Stimulated activated CD8-positive, alpha-beta memory T cell treated with anti-CD3 and anti-CD28 coated beads, Interleukin-4, amount 100 ng/mL, for 48 hours (primary cell): ENCODE measurements around the gene STRN4.
"Not testable (repeated sequence)": the region's sequence is repeated elsewhere in the genome, so short reads cannot be mapped to it uniquely, and the experiment has no call there.

Experiments used
- DNase-seq: peaks from one replicate; pipeline ENCODE4 v3.0.0-alpha.2; 2020

Gene STRN4

GRCh38 chr19:46773018-46773399 lies 26.8 kb upstream of the STRN4 start:
- no peak for DNase-seq

GRCh38 chr19:46772170-46773017 lies 26.1 kb upstream of the STRN4 start:
- no peak for DNase-seq

GRCh38 chr19:46768746-46769145 lies 22.5 kb upstream of the STRN4 start:
- not testable (repeated sequence) for DNase-seq

- peak; percentile 77 for DNase-seq
Observed at GRCh38 chr19:46766569-46767317, 20.5 kb upstream of the STRN4 start.

- DNase-seq = no peak
Observed at GRCh38 chr19:46764817-46765291, 18.6 kb upstream of the STRN4 start.

GRCh38 chr19:46762245-46762890 lies 16.1 kb upstream of the STRN4 start:
- DNase-seq = no peak

GRCh38 chr19:46761418-46761831 lies 15.2 kb upstream of the STRN4 start:
- DNase-seq = no peak

- DNase-seq = not testable (repeated sequence)
Observed at GRCh38 chr19:46760897-46761296, 14.6 kb upstream of the STRN4 start.

GRCh38 chr19:46760363-46760762 lies 14.1 kb upstream of the STRN4 start:
- DNase-seq = no peak

GRCh38 chr19:46759817-46760333 lies 13.6 kb upstream of the STRN4 start:
- DNase-seq = no peak

- DNase-seq = no peak
Observed at GRCh38 chr19:46759206-46759605, 13.0 kb upstream of the STRN4 start.

GRCh38 chr19:46756544-46756888 lies 10.3 kb upstream of the STRN4 start:
- no peak for DNase-seq

- no peak for DNase-seq
Observed at GRCh38 chr19:46755853-46756543, 9.7 kb upstream of the STRN4 start.

- no peak for DNase-seq
Observed at GRCh38 chr19:46755077-46755852, 9.0 kb upstream of the STRN4 start.

- peak; percentile 76 for DNase-seq
Observed at GRCh38 chr19:46753420-46754155, 7.3 kb upstream of the STRN4 start.

- DNase-seq = peak; percentile 94
Observed at GRCh38 chr19:46748325-46749109, 2.3 kb upstream of the STRN4 start.

GRCh38 chr19:46745521-46746280 lies 549 bp downstream of the STRN4 start, which contains the start of gene FKRP:
TSS of gene FKRP (plus strand) at chr19:46746057. CDS start at chr19:46755451, 9,394 bp downstream.
- DNase-seq = peak; percentile 60

- no peak for DNase-seq
Observed at GRCh38 chr19:46745030-46745429, 1.2 kb downstream of the STRN4 start.

GRCh38 chr19:46744005-46744691 lies 2.1 kb downstream of the STRN4 start:
- DNase-seq = no peak
